Caco-2 (cell line): ENCODE results near the gene MROH8. TPM values are rescaled to one million over a fixed set of nuclear protein-coding genes. Genes with fewer than 3 reads are reported as not detected.

ENCODE experiments used
- Bru-seq: library from RNA; stranded (reverse); fragments of 400-500 nt; gene quantifications from one replicate; lab custom pipeline; 2021; lab: Mats Ljungman, UMichigan
- BruChase-seq, 2 experiments: library from RNA; stranded (reverse); fragments of 400-500 nt; gene quantifications; one replicate each; lab custom pipeline; 2021; lab: Mats Ljungman, UMichigan
- BruUV-seq: library from RNA; stranded (reverse); fragments of 400-500 nt; replicated peaks from 2 replicates; lab custom pipeline; 2021; lab: Mats Ljungman, UMichigan
- CTCF ChIA-PET: fragments of 300-600 bp; sonication (Branson Sonifier 250); formaldehyde crosslinking; loops from one replicate; lab custom pipeline; 2022; ENCODE audit warnings: antibody characterized with exemption; lab: Charles Lee
- POLR2A ChIA-PET: fragments of 300-600 bp; sonication (Branson Sonifier 250); formaldehyde crosslinking; loops from one replicate; lab custom pipeline; 2022; ENCODE audit warnings: antibody characterized with exemption; lab: Charles Lee
- DNase-seq, 2 experiments: peaks; one replicate each; pipeline versions ENCODE4 v3.0.0 to v3.0.0-alpha.2; 2020 to 2022
- H3K27me3 ChIP-seq: replicated peaks from 2 replicates; pipeline ENCODE4 v1.6.0; 2011; ENCODE audit warnings: low read length; ENCODE audit not compliant: control insufficient read depth, insufficient read depth
- H3K36me3 ChIP-seq: 2 replicates; pipeline ENCODE4 v1.5.1; 2011; ENCODE audit warnings: low read length; ENCODE audit not compliant: control insufficient read depth, insufficient read depth
- H3K4me1 ChIP-seq: fragments of 250-450 bp; sonication (Bioruptor Pico); 2 replicates; pipeline ENCODE4 v1.5.1; 2020; ENCODE audit warnings: mild to moderate bottlenecking
- H3K4me3 ChIP-seq: 2 replicates; pipeline ENCODE4 v1.5.1; 2011; ENCODE audit warnings: low read depth, mild to moderate bottlenecking, control low read depth, low read length
- H3K9me3 ChIP-seq: fragments of 250-450 bp; sonication (Bioruptor Pico); 2 replicates; pipeline ENCODE4 v1.5.1; 2020; ENCODE audit warnings: mild to moderate bottlenecking, moderate library complexity
- H3K27ac Mint-ChIP-seq: one replicate; pipeline ENCODE4 v1.8.0; 2022; ENCODE audit warnings: mixed read lengths; ENCODE audit not compliant: unreplicated experiment
- H3K27me3 Mint-ChIP-seq: one replicate; pipeline ENCODE4 v1.8.0; 2022; ENCODE audit warnings: mixed read lengths; ENCODE audit not compliant: insufficient read depth, unreplicated experiment
- H3K36me3 Mint-ChIP-seq: one replicate; pipeline ENCODE4 v1.8.0; 2022; ENCODE audit warnings: mild to moderate bottlenecking, mixed read lengths; ENCODE audit not compliant: insufficient read depth, unreplicated experiment
- H3K4me1 Mint-ChIP-seq: one replicate; pipeline ENCODE4 v1.8.0; 2022; ENCODE audit warnings: low read depth, mixed read lengths; ENCODE audit not compliant: unreplicated experiment
- H3K4me3 Mint-ChIP-seq: one replicate; pipeline ENCODE4 v1.8.0; 2022; ENCODE audit warnings: mild to moderate bottlenecking, moderate library complexity, mixed read lengths; ENCODE audit not compliant: unreplicated experiment
- H3K9me3 Mint-ChIP-seq: one replicate; pipeline ENCODE4 v1.8.0; 2022; ENCODE audit warnings: mixed read lengths; ENCODE audit not compliant: unreplicated experiment
- CTCF ChIP-seq, 2 experiments: fragments of 200-600 bp in 1 of 2; IDR thresholded peaks; 1 replicate in 1 of 2; 2 replicates in 1 of 2; pipeline versions ENCODE4 v1.5.1 to v1.8.0; 2011 to 2022; ENCODE audit warnings: antibody characterized with exemption in 1 of 2, control low read depth in 1 of 2, inconsistent platforms in 1 of 2, low read depth in 1 of 2, low read length in 1 of 2, mild to moderate bottlenecking in 1 of 2, moderate library complexity in 1 of 2; ENCODE audit not compliant: insufficient read depth in 1 of 2, severe bottlenecking in 1 of 2, unreplicated experiment in 1 of 2
- intact Hi-C: fragments of 100-400 bp; cut with micrococcal nuclease; formaldehyde crosslinking; loops from one replicate; pipeline ENCODE4 v1.10.0; 2022; ENCODE audit not compliant: unreplicated experiment
- long read RNA-seq: library from polyadenylated mRNA; stranded (forward); transcript quantifications from one replicate; pipeline ENCODE4 v2.0.0, GENCODE V29; 2022
- total RNA-seq: library from RNA; stranded (reverse); gene quantifications from 2 replicates; pipeline ENCODE4 v1.2.3, GENCODE V29; 2022

MROH8 gene
- total RNA-seq (1.3 and 2.6 TPM in 2 replicates), Bru-seq, nascent RNA (percentile 38 among the genes with signal in this experiment), BruChase-seq, experiment 1, labeled RNA remaining after a 2-hour chase (percentile 34 among the genes with signal in this experiment), BruChase-seq, experiment 2, labeled RNA remaining after a 6-hour chase (percentile 33 among the genes with signal in this experiment)
- long read RNA-seq, partial matches to known transcripts = 0 of 4 reads
- long read RNA-seq, other reads (novel, unspliced or antisense) = 4 of 4 reads

GRCh38 chr20:37178839-37179682, at the start of gene MROH8, which contains the start of gene RPN2:
Gene MROH8 (minus strand): TSS chr20:37179548.
Gene RPN2 (plus strand): TSS chr20:37179330. CDS start chr20:37179357, 27 bp downstream.
- Histone ChIP-seq H3K9me3 (no peaks in the 10 kb centered on the region), H3K4me3 (peak within 1 kb of the TSS; percentile 71), H3K27me3 (no peaks in the 10 kb centered on the region), H3K36me3 (peaks cover 3% of the 10 kb centered on the region; the same call in 1 of the 2 replicates), H3K4me1 (peaks cover 8% of the 10 kb centered on the region; the same call in 1 of the 2 replicates)
- intact Hi-C loops = loop anchor here (1.0 to 10.0 kb wide), 3 partner anchors 84 to 228 kb away; partner anchors contain the start of genes RBL1 and SAMHD1
- H3K4me1 Mint-ChIP-seq = peaks cover 18% of the 10 kb centered on the region
- H3K36me3 Mint-ChIP-seq = peaks cover 52% of the 10 kb centered on the region
- H3K4me3 Mint-ChIP-seq = peak within 1 kb of the TSS; percentile 94
- CTCF ChIA-PET = interaction anchor here (0.6 to 3.3 kb wide), 12 partner anchors 11 to 365 kb away, joined by 3 to 49 read pairs (median 5); partner anchors contain the start of gene RBL1
- no TSS peak for BruUV-seq
- POLR2A ChIA-PET = interaction anchor here (0.5 to 2.4 kb wide), 18 partner anchors 10 to 1568 kb away, joined by 3 to 38 read pairs (median 6); partner anchors contain the start of genes MANBAL and RBL1
- peak; percentile 100 for DNase-seq
- peak within 1 kb of the TSS; percentile 98 for H3K27ac Mint-ChIP-seq
- H3K27me3 Mint-ChIP-seq = no peaks in the 10 kb centered on the region
- H3K9me3 Mint-ChIP-seq = no peaks in the 10 kb centered on the region
- no peak for TF ChIP-seq CTCF (IDR thresholded peaks at IDR 0.05; ENCODE audit: insufficient read depth in 1 of 2, low read depth in 1 of 2, low read length in 1 of 2, severe bottlenecking in 1 of 2, unreplicated experiment in 1 of 2)

GRCh38 chr20:37228656-37229055, 49.3 kb upstream of the MROH8 start:
- H3K27me3 Mint-ChIP-seq = no peaks in the 10 kb centered on the region
- TSS peak; percentile 9 for BruUV-seq
- H3K4me3 Mint-ChIP-seq = no peak overlapping the region
- no peaks in the 10 kb centered on the region for H3K4me1 Mint-ChIP-seq
- H3K9me3 Mint-ChIP-seq = no peaks in the 10 kb centered on the region
- H3K36me3 ChIP-seq = peaks cover 15% of the 10 kb centered on the region
- TF ChIP-seq CTCF (IDR thresholded peaks at IDR 0.05; ENCODE audit: insufficient read depth in 1 of 2, low read depth in 1 of 2, low read length in 1 of 2, severe bottlenecking in 1 of 2, unreplicated experiment in 1 of 2) = no peak
- intact Hi-C loops = no loop called here
- no peaks in the 10 kb centered on the region for H3K27me3 ChIP-seq
- H3K36me3 Mint-ChIP-seq = peaks cover 99% of the 10 kb centered on the region
- peak in 1 of 2 experiments; percentile 21 for DNase-seq
- ChIA-PET POLR2A (interaction anchor here (0.6 kb wide), 1 partner anchor 153 kb away, joined by 3 read pairs; no protein-coding TSS in a partner anchor), CTCF (no interaction called here)
- no peaks in the 10 kb centered on the region for H3K4me1 ChIP-seq
- no peak overlapping the region for H3K27ac Mint-ChIP-seq
- H3K4me3 ChIP-seq = no peak overlapping the region
- H3K9me3 ChIP-seq = no peaks in the 10 kb centered on the region

- H3K27ac Mint-ChIP-seq = no peak overlapping the region
- peaks cover 100% of the 10 kb centered on the region for H3K36me3 Mint-ChIP-seq
- H3K4me3 Mint-ChIP-seq = no peak overlapping the region
- intact Hi-C loops = no loop called here
- H3K9me3 Mint-ChIP-seq = no peaks in the 10 kb centered on the region
- ChIA-PET CTCF (interaction anchor here (0.7 kb wide), 1 partner anchor 33 kb away, joined by 3 read pairs; no protein-coding TSS in a partner anchor), POLR2A (no interaction called here)
- DNase-seq = peak in 1 of 2 experiments; percentile 29
- Histone ChIP-seq H3K4me1 (no peaks in the 10 kb centered on the region), H3K27me3 (no peaks in the 10 kb centered on the region), H3K36me3 (peaks cover 15% of the 10 kb centered on the region), H3K9me3 (no peaks in the 10 kb centered on the region), H3K4me3 (no peak overlapping the region)
- no peak for TF ChIP-seq CTCF (IDR thresholded peaks at IDR 0.05; ENCODE audit: insufficient read depth in 1 of 2, low read depth in 1 of 2, low read length in 1 of 2, severe bottlenecking in 1 of 2, unreplicated experiment in 1 of 2)
- BruUV-seq = no TSS peak
- H3K4me1 Mint-ChIP-seq = no peaks in the 10 kb centered on the region
- H3K27me3 Mint-ChIP-seq = no peaks in the 10 kb centered on the region
Observed at GRCh38 chr20:37228082-37228481, 48.7 kb upstream of the MROH8 start.
